Stimulated activated CD4-positive, alpha-beta T cell treated with anti-CD3 and anti-CD28 coated beads, Interleukin-2, amount 100 ng/mL, for 24 hours (primary cell): ENCODE data around the gene VWF.
"Not testable (repeated sequence)": the region's sequence is repeated elsewhere in the genome, so short reads cannot be mapped to it uniquely, and the experiment has no call there.

Experiments used
- DNase-seq, 2 donors: peaks; one replicate each; pipeline ENCODE4 v3.0.0-alpha.2; 2020

Gene VWF

DNA sequence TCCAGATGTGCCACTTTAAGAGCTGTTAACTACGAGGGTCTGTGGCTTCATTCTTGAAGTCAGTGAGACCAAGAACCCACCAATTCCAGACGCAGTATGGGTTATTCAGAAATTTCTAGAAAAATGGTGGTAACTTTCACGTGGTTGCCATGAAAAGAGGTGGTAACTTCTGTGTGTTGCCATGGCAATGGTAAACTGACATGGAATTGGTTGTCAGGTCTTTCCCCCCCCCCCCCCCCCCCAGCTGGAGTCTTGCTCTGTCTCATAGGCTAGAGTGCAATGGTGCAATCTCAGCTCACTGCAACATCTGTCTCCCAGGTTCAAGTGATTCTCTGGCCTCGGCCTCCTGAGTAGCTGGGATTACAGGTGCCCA is 18.8 kb upstream of the VWF start:
- no peak for DNase-seq

DNA sequence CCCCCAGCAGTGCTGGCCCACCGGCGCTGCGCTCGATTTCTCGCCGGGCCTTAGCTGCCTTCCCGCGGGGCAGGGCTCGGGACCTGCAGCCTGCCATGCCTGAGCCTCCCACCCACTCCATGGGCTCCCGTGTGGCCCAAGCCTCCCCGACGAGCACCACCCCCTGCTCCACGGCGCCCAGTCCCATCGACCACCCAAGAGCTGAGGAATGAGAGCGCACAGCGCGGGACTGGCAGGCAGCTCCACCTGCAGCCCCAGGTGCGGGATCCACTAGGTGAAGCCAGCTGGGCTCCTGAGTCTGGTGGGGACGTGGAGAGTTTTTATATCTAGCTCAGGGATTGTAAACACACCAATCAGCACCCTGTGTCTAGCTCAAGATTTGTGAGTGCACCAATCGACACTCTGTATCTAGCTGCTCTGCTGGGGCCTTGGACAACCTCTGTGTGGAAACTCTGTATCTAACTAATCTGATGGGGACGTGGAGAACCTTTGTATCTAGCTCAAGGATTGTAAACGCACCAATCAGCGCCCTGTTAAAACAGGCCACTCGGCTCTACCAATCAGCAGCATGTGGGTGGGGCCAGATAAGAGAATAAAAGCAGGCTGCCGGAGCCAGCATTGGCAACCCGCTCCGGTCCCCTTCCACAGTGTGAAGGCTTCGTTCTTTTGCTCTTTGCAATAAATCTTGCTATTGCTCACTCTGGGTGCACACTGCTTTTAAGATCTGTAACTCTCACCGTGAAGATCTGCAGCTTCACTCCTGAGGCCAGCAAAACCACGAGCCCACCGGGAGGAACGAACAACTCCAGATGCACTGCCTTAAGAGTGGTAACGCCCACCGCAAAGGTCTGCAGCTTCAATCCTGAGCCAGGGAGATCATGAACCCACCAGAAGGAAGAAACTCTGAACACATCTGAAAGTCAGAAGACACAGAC is 18.2 kb upstream of the VWF start:
- DNase-seq = not testable (repeated sequence)

DNA sequence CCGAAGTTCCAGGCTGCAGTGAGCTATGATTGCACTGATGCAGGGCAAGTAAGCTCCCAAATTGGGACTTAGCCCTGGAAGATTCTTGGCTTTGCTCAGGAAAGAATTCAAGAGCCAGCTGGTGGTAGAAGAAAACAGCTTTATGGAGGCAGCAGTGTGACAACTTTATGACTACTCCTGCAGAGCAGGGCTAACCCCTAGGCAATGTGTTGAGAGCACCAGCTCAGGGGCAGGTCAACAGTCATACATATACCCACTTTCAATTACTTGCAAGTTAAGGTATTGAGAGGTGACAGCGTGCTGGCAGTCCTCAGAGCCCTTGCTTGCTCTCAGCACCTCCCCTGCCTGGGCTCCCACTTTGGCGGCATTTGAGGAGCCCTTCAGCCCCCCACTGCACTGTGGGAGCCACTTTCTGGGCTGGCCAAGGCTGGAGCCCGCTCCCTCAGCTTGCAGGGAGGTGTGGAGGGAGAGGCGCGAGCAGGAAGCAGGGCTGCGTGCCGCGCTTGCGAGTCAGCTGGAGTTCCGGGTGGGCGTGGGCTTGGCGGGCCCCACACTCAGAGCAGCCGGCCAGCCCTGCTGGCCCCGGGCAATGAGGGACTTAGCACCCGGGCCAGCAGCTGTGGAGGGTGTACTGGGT is 17.4 kb upstream of the VWF start:
- not testable (repeated sequence) for DNase-seq

DNA sequence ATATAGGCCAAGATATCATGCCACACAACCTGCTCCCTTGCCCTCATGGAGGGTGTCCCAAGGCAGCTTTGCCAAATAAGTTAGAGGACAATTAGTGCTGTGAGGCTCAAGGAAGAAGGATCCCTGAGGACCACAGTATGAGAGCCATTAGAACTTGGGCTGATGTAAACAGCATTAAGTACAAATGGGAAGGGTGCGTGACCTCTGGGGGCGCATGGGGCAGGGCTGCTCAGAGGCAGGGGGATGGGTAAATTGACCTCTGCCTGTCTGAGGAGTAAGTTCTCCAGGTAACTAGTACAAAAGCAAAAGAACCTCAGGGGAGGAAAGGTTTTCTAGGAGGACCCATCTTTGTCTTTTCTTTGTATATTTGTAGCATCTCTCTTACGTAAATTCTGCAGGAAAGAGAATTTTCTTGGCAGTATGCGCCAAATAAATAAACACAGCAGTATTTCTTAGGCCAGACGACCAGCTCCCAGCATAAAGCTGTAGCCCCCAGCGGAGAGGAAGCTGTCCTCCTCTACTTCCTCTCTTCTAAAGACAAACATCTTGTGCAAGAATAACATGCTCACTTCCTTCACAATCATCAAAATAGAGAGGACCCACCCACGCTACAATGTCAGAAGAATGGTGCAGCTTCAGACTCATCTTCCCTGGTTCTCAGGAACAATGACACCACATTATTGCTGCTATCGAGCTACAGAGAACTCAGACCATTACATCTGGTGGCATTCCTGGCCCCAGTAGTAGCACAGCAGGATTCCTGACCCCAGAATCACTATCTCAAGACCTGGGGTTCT is 16.4 kb upstream of the VWF start:
- DNase-seq = peak; percentile 21 to 30

DNA sequence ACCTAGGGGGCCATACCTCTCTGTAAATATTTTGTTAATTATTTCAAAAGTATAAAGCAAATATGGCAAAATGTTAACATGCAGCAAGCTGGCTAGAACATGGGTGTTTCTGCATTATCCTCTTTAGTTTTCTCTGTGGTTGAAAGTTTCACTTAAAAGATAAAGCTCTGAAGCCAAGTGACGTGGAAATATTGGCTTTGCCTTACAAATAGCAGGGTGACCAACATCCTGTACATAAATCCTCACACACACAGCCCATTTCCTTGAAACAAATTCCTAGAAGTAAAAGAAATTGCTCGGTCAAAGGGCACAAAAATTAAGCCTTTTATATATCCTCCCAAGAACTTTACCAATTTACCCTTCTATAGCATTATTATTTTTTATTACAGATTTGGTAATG is 10.6 kb upstream of the VWF start:
- DNase-seq = no peak

DNA sequence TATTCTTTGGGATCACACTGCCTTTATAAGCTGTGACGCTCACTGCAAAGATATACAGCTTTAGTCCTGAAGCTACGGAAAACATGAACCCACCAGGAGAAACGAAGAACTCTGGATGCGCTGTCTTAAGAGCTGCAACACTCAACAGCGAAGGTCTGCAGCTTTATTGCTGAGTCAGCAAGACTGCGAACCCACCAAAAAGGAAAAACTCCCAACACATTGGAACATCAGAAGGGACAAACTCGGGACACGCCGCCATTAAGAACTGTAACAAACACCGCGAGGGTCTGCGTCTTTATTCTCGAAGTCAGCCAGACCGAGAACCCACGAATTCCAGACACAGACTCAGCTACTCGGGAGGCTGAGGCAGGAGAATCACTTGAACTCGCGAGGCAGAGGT is 9.2 kb upstream of the VWF start:
- DNase-seq = no peak

DNA sequence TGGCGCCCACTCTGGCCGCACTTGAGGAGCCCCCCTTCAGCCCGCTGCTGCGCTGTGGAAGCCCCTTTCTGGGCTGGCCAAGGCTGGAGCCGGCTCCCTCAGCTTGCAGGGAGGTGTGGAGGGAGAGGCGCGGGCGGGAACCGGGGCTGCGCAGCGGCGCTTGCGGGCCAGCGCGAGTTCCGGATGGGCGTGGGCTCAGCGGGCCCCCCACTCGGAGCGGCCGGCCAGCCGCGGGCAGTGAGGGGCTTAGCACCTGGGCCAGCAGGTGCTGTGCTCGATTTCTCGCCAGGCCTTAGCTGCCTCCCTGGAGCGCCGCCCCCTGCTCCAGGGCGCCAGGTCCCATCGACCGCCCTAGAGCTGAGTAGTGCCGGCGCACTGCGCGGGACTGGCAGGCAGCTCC is 8.0 kb upstream of the VWF start:
- DNase-seq = no peak

DNA sequence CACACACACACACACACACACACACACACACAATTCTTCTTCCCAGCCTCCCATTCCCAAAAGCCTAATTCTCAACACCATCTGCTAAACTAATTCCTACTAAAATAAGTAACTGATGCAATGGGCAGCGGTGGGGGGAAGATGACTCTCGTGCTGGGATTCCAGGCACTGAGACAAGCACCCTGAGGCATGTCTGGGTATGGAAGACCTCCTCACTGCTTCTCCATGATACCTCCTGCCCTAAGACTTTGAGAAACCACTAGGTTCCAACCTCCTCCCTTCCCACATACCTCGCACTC is 789 bp upstream of the VWF start:
- DNase-seq = no peak

DNA sequence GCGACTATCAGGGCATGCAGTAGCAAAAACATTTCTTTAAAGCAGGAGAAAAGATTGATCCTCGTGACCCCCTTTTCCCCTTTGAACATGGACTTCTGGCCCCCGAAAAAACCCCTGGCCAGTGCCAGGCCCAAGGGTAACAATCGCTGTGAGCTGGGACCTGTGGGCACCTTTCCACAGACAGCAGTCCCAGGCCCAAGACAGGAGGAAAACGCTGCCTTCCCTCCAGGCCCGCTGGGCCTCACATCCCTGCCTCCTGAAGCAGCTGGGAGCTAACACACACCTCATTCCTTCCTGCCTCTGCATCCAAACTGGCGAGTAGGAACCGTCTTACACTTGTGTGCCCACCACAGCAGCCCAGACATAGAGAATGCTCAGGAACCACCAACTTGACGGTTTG is 1.2 kb downstream of the VWF start:
- DNase-seq = no peak

DNA sequence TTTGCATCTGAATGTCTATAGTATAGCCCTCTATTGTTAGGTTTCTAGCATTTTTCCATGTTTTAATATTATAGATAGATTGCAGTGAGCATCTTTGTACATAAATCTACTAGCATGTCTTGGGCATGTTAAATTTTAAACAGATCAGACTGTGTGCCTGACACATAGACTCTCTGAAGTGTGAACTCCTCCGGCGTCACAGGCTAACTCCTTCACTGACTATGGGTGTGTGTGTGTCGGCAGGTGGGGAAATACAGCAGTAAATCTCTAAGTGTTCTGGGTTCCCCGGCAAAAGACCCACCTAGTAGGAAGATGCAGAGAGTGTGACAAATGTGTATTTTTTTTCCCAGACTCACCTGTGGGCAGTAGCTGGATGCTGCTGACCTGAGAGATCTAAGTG is 2.3 kb downstream of the VWF start:
- DNase-seq = no peak

DNA sequence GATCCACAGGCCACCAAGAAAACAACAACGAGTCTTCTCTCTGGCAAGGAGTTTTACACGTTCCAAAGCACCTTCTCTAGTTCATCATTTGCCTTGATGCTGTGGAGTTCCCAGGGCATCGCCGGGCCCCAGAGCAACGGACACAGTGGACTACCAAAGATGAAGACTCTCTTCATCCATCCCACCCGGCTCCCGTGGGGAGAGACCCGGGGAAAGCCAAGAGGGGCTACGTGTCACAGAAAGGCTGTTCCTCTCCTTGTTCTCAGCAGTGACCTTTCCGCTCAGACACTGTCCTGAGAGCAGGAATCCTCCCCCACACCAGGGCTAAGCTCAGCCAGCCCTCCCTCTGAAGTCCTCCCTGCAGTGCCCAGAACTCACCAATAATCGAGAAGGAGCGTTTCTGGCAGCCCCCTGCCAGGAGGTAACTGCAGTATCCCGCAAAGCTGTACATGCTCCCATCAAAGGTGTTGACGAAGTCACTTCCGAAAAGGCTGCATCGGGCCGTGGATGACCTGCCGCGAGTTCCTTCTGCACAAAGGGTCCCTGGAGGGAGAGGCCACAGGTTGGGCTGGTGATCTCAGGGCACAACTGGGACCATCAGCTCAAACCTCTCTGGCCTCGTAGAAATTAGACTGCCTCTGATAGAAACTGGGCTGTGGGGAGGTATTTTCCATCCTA is 3.5 kb downstream of the VWF start:
- DNase-seq = no peak

DNA sequence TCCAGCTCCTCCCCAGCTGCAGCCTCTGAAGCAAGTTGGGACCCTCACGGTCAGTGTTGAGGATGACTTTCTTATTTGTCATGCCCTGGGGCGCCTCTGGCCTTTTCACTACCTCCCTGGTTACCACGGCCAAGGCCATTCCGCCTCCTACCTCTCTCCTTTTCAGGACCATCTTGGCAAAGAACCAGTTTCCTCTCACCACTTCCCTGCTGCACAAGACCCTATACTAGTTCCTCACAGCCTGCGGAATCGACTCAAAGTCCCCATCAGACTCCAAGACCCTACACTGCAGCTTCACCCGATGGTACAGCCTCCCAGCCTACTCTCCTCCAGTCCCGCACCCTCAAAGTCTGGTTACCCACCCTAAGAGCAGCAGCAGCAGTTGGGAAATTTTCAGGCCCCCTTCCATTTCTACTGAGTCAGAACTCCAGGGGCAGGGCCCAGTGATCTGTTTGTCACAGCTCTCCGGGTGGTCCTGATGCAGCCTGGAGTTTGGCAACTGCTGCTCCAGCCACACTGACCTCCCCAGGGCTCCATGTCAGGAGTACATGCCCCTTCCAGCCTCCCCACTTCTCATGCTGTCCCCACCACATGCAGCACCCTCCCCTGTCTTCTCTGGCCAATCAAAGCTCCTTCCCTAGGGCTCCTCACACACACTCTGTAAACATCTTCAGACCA is 5.4 kb downstream of the VWF start:
- no peak for DNase-seq

DNA sequence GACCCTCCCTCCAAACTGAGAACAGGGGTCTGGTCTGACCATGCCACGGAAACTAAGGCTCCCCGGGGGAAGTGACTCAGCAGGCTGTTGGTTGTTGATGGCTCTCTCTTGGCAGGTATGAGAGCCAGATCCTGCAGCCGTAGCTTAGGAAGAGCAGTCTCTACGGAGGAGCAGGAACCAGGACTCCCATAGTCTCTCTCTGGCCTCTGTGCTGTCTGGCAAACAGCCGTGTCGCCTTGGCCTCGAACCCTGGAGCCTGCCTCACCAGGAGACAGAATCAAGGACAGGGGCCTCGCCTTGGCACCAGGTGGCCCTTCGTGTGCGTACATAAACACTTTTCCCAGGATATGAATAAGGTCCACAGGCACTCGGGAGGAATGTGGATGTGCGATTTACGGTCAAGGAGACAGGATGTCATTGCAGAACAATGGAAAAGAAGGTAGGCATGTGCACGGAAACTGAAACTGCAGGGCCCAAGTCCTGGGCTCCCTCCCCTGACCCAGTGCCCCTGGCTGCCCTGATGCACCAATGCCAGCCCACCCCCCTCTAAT is 7.9 kb downstream of the VWF start:
- no peak for DNase-seq

DNA sequence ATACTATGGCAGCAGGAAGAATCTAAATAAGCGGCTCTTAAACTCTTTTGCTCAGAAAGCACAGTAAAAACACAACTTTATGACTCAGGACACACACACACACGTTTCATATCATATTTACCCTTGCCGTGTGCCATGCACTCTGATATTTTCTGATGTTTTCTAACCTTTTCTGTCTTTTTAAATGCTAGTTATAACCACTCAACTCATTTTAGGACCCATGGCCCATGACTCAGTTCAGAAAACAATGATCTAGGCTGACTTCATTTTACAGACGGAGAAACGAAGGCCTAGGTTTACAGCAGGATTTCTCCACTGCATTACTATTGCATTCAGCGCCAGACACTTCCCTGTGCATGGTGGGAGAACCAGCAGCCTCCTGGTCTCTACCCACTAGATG is 9.1 kb downstream of the VWF start:
- DNase-seq = no peak

DNA sequence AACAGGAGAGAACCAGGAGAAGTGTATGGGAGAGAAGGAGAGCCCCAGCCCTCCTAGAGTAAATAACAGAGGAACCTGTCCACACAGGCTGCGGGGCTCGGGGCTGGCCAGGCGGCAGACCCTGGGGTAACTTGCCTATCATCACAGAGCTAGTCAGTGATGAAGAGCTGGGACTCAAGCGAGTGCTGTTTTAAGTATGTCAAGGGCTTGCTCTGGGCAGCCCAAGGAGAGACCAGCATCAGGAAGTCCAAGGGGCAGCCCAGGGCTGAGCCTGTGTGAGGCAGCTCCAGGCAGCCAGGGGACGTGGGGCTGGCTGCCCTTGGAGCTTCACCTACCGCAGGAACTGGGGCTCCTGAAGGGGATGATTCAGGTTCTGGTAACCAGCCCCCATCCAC is 10.0 kb downstream of the VWF start:
- DNase-seq = no peak

DNA sequence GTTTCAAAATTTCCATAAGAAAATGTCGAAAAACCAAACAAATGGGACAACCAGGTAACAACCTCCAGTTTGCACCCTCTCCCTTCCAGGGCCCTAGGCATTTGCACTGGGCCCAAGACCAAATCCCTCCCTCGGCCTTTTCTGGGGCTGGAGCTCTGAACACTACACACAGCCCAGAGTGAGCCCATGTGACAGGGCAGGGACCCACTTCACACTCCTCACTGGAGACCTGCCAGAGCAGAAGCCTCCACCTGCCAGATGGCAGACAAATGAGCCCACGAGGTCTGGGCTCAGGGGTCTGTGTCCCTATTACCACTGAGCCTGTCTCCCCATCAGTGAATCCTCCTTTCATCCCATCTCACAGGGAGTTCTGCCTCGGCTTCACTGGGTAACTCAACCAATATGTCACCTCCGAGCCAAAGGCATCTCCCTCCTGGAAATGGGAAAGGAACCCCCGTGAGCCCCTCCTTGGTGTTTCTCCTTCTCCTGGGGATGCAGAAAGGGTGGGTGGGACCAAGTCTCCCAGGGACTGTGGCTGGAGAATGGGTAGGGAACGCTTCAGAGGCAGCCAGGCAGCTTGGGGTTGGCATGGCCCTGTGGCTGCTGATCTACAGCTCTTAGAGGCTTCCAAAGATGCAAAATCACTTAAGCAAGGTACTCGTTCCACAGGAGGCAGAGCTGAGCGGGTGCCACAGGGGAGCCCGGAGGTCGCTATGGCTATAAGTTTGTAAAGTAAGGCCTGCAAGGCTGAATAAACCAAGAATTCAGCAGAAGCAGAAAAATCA is 10.6 kb downstream of the VWF start:
- no peak for DNase-seq

DNA sequence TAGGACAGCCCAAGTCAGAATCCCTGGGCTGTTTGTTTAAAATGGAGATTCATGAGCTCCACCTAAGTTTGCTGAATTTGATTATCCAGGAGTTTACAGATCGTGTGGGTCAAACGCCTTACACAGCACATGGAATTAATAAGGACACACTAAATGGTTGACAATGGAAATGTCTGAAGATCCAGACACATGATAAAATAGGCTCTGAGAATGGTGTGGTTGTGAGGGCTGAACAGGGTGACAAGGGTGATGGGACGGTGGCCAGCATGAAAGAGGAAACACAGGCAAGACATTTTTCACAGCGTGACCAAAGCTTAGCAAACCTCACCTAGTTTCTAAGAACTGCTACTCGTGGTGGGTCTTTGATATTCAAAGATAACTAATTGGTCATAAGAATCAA is 12.5 kb downstream of the VWF start:
- DNase-seq = no peak

DNA sequence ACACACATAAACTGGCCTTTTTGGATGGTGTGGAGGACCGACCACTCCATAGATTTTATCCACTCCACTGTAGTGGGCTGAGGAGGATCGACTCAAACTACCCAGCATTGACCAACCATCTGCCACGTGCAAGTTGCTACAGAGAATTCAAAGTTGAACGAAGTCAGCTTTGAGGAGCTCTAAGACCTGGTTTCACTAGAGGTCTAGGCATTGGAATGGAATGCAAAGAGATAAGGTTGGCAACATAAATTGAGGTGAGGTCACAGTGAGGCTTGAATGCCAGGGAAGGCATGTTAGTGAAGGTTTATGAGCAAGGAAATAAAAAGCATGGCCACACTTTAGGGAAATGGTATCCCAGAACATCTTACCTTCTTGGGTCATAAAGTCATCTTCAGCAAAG is 14.5 kb downstream of the VWF start:
- DNase-seq = no peak

DNA sequence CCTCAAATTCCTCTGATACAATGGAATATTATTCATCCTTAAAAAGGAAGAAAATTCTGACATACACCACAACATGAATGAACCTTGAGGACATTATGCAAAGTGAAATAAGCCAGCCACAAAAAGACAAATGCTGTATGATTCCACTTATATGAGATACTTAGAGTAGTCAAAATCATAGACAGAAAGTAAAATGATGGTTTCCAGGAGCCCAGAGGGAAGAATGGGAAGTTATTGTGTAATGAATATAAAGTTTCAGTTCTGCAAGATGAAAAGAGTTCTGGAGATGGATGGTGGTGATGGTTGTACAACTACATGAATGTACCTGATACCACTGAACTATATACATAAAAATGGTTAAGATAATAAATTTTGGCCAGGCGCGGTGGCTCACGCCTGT is 18.3 kb downstream of the VWF start:
- DNase-seq = no peak

DNA sequence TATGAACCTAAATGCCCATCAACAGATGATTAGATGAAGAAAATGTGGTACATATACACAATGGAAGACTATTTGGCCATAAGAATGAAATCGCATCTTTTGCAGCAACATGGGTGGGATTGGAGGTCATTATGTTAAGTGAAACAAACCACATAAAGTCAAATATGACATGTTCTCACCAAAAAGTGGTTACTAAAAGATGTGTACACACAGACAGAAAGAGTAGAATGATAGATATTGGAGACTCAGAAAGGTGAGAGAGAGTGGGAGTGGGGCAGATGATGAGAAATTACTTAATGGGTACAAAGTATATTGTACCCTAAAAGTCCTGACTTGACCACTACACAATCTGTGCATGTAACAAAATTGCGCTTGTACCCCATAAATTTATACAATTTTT is 19.6 kb downstream of the VWF start:
- no peak for DNase-seq

DNA sequence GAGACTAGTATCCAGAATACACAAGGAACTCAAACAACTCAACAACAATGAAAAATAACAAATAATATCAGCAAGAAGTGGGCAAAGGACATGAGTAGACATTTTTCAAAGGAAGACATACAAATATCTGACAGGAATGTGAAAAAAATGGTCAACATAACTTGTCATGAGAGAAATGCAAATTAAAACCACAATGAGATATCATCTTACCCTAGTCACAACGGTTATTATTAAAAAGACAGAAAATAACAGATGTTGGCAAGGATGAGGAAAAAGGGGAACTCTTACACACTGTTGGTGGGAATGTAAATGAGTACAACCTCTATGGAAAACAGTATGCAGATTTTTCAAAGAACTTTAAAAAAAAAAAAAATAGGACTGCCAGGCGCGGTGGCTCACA is 20.4 kb downstream of the VWF start:
- DNase-seq = no peak

DNA sequence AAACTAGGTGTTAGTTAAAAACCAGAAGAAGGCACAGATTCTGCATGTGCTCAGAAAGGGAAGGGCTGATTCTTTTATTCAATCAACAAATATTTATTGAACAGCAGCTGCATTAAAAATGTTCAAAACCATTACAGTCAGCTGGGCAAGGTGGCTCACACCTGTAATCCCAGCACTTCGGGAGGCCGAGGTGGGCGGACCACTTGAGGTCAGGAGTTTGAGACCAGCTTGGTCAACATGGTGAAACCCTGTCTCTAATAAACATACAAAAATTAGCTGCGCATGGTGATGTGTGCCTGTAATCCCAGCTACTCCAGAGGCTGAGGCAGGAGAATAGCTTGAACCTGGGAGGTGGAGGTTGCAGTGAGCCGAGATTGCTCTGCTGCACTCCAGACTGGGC is 22.4 kb downstream of the VWF start:
- not testable (repeated sequence) for DNase-seq
